Fibroblast of peridontal ligament (primary cell): Measurements from ENCODE around the gene GOLGA8Q.
"Not testable (repeated sequence)": the region's sequence is repeated elsewhere in the genome, so short reads cannot be mapped to it uniquely, and the experiment has no call there.

Source experiments
- DNase-seq: peaks from one replicate; pipeline ENCODE4 v3.0.0-alpha.2; 2010; ENCODE audit errors: extremely low read depth

The GOLGA8Q gene, protein sequence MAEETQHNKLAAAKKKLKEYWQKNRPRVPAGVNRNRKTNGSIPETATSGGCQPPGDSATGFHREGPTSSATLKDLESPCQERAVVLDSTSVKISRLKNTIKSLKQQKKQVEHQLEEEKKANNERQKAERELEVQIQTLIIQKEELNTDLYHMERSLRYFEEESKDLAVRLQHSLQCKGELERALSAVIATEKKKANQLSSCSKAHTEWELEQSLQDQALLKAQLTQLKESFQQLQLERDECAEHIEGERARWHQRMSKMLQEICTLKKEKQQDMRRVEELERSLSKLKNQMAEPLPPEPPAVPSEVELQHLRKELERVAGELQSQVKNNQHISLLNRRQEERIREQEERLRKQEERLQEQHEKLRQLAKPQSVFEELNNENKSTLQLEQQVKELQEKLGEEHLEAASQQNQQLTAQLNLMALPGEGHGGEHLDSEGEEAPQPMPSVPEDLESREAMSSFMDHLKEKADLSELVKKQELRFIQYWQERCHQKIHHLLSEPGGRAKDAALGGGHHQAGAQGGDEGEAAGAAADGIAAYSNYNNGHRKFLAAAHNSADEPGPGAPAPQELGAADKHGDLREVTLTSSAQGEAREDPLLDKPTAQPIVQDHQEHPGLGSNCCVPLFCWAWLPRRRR

DNA sequence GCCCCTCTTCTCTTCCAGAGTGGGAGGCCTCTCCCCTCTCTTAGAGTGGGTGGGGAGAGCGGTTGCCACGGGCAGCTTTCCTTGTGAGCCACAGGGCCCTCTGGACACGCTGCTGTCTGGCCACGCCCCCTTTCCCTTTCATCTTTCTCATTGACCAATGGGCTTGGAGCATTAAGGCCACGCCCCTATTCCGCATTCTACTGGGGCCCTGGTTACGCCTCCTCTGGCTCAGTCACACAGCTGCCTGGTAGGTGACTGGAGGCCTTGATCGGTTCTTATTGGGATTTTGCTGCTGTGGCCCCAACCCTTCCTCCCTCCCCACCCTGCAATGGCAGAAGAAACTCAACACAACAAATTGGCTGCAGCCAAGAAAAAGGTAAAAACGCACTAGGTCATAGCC lies at the start of gene GOLGA8Q:
Gene GOLGA8Q (plus strand): TSS at position 301 of the 400 bp plus-strand sequence. CDS start 28 bp downstream, at position 329.
- not testable (repeated sequence) for DNase-seq

DNA sequence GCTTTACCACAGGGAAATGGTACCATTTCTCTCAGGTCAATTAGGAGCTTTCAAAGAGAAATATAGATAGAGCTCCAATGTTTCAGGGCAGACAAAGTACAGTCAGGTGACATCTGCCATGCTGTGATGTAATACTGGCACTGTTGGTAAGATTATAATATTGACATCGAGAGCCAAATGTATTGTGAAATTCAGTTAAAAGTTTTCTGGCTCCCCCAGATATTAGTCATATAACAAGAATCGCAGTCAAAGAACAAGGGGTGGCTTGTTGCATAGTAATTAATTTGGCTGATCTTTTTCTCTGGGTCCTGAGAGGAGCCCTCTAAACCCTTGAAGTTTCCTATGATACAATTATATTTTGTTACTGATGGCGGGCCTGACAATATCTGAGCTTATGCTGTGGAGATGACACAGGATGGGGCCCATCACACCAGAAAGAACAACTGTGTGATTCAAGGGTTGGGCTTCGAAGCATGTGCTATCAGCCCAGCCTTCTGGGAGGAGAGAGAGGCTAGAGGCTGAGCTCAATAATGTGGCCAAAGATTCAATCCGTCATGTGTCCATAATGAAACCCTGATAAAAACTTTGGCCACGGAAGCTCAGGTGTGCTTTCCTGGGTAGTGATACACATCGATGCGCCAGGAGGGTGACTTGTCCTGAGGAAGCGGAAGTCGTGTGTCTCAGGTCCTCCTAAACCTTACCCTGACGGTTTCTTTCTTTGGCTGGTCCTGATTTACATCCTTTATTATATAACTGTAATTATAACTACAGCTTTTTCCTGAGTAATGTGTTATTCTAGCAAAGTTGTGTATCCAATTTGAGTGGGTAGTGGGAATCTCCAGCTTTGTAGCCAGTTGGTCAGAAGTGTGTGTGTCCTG lies 48.7 kb upstream of the GOLGA8Q start:
- not testable (repeated sequence) for DNase-seq

DNA sequence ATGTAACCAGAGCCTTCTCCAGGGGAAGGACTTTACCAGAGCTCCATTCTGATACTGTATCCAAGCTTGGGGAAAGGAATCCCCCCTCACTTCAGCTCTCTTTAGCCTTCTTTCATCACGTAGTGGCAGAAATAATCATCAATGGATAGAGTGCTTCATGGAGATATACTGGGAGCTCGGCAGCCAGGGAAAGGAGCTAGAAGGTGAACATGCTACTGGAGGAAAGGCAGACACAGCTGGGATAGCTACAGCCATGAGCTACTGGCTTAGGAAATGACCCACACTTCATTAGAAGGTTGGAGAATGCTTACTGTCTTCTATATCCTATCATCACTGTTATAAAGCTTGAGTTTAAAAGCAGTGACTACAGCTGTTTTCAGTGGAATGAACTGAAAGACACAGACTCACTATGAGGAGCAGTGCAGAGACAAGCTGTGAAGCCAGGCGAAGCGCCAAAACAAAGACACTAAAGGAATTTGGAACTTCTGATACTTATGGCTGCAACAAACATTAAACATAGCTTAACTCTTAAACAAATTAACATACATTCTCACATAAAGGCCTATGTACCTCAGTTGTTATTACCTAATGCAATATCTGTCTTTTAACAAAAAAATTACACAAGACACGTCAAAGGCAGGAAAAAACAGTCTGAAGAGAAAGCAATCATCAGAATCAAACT lies 47.5 kb upstream of the GOLGA8Q start:
- DNase-seq, result not testable (repeated sequence)

DNA sequence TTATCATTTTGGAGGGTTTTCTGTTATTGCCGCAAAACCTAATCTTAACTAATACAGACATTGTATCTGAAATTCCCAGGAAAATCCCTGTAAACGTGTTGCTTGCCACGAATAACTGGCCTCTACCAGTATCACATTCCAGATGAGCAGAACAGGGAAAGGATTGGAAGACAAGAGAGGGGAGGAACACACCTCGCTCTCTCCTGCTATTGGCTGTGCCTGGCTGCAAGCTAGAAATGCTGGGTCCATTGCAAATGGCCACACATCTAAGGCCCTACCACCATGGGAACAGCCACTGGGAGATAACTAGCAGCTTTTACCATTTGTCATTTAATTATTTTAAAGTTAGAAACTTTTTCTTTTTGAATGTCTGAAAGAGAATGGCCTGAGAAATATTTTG lies 37.3 kb upstream of the GOLGA8Q start:
- DNase-seq, result not testable (repeated sequence)

DNA sequence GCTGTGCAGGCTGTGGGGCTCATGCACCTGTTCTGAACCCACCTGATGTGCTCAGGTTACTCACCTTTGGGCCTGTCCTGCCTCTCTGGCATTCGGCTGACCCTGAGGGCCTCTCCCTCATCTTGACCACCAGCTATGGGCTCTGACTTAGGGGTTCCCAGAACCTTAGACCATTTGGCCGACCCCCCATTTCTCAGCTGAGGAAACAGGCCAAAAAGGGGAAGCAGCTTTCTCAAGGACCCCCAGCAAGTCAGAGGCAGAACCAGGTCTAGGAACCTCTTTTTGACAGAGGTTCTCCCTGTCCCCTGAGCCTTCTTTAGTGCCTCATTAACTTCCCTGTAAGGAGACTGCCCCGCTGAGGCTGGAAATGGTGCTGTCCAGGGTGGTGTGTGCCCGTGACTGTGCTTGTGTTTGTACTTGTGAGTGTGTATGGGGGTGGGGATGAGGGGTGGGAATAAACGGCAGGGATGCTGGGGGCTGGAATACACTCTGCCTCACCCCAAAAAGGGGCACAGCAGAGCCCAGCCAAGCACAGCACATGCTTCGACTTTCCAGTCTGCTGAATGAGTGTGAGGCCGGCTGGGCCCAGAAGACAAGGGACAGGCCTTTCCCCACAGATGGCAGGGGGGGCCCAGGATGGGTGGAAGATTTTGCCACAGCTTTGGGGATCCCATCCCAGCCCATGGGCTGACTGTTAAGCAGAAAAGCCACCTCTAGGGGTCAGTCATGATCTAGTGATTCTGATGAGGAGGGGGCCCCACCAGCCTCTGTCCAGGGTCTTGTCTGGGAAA lies 28.2 kb upstream of the GOLGA8Q start:
- not testable (repeated sequence) for DNase-seq

DNA sequence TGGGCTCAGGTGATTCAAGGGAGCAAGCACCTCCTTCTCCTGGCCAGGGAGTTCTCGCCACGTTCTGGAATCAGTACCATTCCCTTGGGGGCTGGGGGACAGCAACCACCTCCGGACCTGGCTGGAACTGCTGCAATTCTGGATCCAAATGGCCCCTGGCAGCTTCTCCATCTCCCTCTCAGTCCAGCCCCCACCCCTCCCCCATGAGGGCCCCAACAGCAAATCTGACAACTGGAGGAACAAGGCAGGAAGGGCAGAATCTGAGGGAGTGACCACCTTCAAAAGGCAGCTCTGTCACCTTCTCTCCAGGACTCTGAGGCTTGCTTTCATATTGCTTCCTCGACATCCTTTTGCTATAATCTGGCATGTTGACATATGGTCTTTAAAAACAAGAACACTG lies 25.9 kb upstream of the GOLGA8Q start:
- not testable (repeated sequence) for DNase-seq

DNA sequence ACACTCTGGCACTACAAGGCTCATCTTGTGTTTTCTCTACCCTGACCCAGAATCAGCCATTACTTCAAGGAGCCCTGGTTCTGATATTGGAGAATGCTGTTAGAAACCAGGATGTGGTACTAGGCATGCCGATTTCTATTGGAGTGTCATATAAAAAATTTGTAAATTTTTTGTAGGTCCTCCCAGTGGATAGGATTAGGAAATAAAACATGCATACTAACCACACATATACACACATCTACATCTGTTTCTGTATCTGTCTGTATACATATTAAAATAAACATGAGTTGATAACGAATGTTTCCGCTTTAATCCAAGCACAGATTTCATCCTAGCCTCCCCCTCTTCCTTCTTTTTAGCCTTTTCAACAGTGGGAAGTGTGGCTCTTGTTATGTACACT lies 22.8 kb upstream of the GOLGA8Q start:
- DNase-seq, result not testable (repeated sequence)

DNA sequence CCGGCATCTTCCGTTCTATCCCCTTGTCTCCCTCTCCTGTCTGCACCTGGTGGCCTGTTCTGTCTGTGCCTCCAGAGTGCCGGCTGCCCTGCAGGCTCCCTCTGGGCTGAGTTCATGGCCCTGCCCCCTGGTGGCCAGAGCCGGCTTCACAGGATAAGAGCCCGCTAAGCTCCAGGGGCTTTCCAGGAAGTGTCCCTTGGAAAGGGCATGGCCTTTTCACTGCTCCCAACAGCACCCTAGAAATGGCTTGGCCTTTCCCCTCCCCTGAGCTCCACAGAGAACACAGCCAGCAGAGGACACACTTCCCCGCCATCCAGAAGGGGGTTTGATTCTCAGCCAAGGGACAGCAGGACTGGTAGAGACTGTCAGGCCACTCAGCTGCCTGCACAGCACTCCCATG lies 15.1 kb downstream of the GOLGA8Q start:
- DNase-seq, result not testable (repeated sequence)

DNA sequence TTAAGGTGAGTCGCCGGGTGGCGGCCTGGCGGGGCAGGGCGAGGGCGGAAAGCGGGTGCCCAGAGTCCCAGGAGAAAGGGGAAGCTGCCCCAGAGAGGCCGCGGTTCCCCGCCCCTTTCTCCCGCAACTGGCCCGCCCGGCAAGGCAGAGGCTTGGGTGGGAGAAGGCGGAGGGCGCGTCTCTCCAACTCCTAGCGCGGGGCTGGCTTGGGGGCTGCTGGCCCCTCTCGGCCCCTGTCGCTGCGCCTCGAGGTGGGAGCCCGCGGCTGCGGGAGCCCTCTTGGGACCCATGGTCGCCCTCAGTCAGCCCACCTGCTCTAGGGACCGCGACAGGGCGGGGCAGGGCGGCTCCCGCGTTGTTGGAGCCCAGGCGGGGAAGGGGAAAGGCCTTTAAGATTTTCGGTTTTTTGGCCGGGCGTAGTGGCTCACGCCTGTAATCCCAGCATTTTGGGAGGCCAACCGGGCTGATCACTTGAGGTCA lies 21.2 kb downstream of the GOLGA8Q start:
- not testable (repeated sequence) for DNase-seq

DNA sequence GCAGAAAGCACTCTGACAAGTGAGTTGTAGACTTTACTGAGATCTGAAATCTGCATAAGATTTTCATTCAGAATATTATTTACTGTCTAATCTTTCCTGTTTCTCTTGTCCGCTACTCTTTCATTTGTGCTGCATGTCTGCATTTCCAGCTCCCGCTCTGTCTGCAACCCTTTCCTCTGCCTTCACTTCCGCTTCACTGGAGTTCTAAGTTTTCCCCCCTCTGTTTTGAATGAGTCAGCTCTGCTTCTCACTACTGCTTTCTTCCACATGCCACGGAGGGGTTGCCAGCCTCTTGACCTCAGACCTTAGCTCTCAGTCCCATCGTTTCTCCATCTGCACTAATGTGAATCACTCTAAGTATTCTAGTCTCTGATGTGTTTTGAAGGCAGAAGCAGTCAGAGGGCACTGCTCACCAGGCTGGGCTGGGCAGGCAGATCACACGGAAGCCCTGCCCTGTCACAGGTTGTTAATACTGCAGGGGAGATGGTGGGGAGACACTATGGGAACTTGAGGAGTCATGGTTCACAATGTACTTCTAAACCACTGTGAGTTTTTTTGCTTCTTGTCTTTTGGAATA lies 27.6 kb downstream of the GOLGA8Q start:
- not testable (repeated sequence) for DNase-seq

DNA sequence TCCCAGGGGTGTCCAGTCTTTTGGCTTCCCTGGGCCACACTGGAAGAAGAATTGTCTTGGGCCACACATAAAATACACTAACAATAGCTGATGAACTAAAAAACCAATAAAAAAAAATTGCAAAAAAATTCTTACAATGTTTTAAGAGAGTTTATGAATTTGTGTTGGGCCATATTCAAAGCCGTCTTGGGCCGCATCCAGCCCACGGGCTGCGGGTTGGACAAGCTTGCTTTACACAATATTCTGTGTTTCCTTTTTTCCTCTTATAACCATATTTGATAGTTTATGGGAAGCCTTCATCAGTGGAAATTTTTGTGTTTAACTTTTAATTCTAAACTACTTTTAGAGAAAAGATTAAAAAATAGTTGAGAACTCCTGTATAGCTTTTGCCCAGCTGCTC lies 28.9 kb downstream of the GOLGA8Q start:
- DNase-seq, result not testable (repeated sequence)

DNA sequence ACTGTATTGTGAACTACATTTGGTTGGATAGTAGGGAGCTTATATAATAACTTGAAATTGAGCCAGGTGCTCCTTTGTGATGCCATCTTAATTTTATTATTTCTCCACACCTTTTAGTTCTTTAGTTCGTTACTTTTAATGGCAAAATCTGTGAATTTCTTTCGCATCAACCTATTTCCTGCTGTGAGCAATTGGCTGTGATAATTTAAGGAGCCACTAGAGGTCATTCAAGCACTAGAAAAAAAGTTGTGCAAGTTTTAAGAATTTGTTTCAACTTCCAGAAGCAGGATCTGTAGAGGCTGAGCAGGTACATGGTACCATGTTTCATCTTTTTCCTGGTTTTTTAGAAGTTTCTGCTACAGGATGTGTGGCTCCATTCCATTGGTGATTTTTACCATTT lies 47.1 kb downstream of the GOLGA8Q start:
- DNase-seq, result not testable (repeated sequence)

DNA sequence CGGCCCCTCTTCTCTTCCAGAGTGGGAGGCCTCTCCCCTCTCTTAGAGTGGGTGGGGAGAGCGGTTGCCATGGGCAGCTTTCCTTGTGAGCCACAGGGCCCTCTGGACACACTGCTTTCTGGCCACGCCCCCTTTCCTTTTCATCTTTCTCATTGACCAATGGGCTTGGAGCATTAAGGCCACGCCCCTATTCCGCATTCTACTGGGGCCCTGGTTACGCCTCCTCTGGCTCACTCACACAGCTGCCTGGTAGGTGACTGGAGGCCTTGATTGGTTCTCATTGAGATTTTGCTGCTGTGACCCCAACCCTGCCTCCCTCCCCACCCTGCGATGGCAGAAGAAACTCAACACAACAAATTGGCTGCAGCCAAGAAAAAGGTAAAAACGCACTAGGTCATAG lies 51.9 kb downstream of the GOLGA8Q start, which contains the start of gene GOLGA8H:
Gene GOLGA8H (plus strand): TSS at position 233 of the 400 bp plus-strand sequence. CDS start 98 bp downstream, at position 331.
- not testable (repeated sequence) for DNase-seq
